ENCODE results near the gene SCAPER. TPM values are rescaled to one million over a fixed set of nuclear protein-coding genes. Genes with fewer than 3 reads are reported as not detected.
A peak's percentile ranks its signal among the peaks of the same experiment; 100 is the strongest.

Gene SCAPER
- polyA plus RNA-seq, 4 donors, result 21.6 to 29.0 (median 26.0) TPM

DNA sequence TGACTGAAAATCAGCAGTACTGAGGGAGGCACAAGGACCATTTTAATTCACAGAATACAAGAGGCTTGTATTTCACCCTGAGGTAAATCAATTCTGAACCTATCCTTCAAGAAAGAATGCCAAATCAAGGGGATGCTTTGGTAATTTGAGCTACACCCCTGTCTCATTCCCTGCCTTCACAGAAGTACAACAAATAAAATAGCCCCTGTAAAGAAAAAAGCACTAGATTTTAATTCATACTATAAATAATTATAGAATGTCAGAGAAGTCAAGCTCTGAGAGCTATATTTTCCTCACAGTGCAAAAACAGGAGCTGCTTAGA, 319.6 kb downstream of the SCAPER start:
- peak in 1 of 4 donors; percentile 19 for DNase-seq (ENCODE audit: low read depth in 4 of 4, low spot score in 3 of 4)

- no peak for DNase-seq (ENCODE audit: low read depth in 4 of 4, low spot score in 3 of 4)
Measured at GRCh38 chr15:76584868-76585575, 320.1 kb downstream of the SCAPER start.

GRCh38 chr15:76582550-76582949, 322.6 kb downstream of the SCAPER start:
- DNase-seq (ENCODE audit: low read depth in 4 of 4, low spot score in 3 of 4), result no peak

DNA sequence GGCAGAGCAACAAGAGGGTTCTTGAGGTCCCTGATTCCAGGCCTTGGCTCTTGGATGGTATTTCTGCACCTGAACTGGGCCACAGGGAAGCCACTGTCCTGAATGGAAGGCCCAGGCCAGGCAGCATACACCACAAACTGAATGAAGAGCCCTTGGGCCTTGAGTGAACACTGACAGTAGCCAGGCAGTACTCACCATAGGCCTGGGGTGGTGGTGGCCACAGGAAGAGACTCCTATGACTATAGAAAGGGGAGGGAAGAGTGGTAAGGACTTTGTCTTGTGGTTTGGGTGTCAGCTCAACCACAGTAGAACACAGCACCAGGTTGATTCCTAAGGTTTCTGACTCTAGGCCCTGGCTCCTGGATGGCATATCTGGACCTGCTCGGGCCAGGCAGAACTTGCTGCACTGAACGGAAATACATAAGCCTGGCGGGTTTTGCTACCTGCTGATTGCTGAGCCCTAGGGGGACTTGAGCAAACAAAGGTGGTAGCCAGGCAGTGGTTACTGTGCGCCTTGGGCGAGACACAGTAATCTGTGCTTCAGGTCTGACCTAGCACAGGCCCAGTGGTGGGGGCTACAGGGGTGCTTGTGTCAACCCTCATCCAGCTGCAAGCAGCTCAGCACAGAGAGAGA, 327.1 kb downstream of the SCAPER start:
- no peak for DNase-seq (ENCODE audit: low read depth in 4 of 4, low spot score in 3 of 4)

GRCh38 chr15:76576523-76577279, 328.4 kb downstream of the SCAPER start:
- DNase-seq (ENCODE audit: low read depth in 4 of 4, low spot score in 3 of 4), result peak in 3 of 4 donors; percentile 9 to 31 (median 18)

GRCh38 chr15:76575679-76576078, 329.5 kb downstream of the SCAPER start:
- no peak for DNase-seq (ENCODE audit: low read depth in 4 of 4, low spot score in 3 of 4)

DNA sequence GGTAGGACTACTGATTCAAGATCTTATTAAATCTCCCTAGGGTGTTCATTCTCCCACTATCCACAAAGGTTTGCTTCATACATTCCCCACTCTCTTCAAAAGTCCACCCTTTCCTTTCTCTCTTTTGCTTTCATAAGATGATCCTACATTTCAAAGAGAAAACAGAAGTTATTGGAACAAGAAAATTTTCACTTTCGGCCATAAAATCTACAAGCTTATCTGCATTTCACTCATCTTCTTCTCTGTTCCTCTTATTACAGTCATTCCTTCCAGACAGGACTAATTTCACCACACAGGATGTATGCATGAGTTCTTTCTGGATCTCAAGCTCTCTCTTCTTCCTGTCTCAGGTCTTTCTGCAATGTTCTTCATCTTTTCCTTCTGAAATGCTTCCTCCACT, 329.9 kb downstream of the SCAPER start:
- DNase-seq (ENCODE audit: low read depth in 4 of 4, low spot score in 3 of 4), result no peak

GRCh38 chr15:76572983-76573314, 332.2 kb downstream of the SCAPER start:
- no peak for DNase-seq (ENCODE audit: low read depth in 4 of 4, low spot score in 3 of 4)

DNA sequence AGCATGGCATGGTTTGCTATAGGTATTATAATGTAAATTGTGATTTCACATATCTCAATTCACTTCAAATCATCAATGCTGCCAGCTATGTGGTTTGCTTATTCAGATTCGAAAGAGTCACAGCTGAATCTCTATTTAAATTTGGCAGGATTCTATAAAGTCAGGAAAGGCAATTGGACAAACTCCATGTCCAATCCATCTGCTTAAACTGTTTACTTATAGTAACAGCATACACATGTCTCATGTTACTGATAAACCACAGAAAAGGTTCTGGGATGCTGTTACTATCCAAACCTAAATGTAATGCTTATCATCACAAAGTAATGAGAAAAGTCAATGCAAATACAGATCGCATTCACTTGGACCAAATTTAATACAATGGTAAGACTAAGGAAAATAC, 338.9 kb downstream of the SCAPER start:
- no peak for DNase-seq (ENCODE audit: low read depth in 4 of 4, low spot score in 3 of 4)

GRCh38 chr15:76565366-76565765, 339.8 kb downstream of the SCAPER start:
- DNase-seq (ENCODE audit: low read depth in 4 of 4, low spot score in 3 of 4), result no peak

DNA sequence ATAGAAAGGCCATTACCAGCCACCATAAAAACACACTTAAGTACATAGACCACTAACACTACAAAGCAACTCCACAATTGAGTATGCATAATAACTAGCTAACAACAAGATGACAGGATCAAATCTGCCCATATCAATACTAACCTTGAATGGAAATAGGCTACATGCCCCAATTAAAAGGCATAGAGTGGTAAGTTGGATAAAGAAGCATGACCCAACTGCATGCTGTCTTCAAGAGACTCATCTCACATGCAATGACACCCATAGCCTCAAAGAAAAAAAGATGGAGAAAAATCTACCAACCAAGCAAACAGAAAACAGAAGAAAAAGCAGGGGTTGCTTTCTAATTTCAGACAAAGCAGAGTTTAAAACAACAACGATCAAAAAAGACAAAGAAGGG, 349.9 kb downstream of the SCAPER start:
- no peak for DNase-seq (ENCODE audit: low read depth in 4 of 4, low spot score in 3 of 4)

GRCh38 chr15:76553564-76553963, 351.6 kb downstream of the SCAPER start:
- DNase-seq (ENCODE audit: low read depth in 4 of 4, low spot score in 3 of 4), result no peak

GRCh38 chr15:76553102-76553501, 352.0 kb downstream of the SCAPER start:
- no peak for DNase-seq (ENCODE audit: low read depth in 4 of 4, low spot score in 3 of 4)

- no peak for DNase-seq (ENCODE audit: low read depth in 4 of 4, low spot score in 3 of 4)
Measured at GRCh38 chr15:76546805-76547204, 358.3 kb downstream of the SCAPER start.

- no peak for DNase-seq (ENCODE audit: low read depth in 4 of 4, low spot score in 3 of 4)
Measured at GRCh38 chr15:76533995-76534394, 371.1 kb downstream of the SCAPER start.

DNA sequence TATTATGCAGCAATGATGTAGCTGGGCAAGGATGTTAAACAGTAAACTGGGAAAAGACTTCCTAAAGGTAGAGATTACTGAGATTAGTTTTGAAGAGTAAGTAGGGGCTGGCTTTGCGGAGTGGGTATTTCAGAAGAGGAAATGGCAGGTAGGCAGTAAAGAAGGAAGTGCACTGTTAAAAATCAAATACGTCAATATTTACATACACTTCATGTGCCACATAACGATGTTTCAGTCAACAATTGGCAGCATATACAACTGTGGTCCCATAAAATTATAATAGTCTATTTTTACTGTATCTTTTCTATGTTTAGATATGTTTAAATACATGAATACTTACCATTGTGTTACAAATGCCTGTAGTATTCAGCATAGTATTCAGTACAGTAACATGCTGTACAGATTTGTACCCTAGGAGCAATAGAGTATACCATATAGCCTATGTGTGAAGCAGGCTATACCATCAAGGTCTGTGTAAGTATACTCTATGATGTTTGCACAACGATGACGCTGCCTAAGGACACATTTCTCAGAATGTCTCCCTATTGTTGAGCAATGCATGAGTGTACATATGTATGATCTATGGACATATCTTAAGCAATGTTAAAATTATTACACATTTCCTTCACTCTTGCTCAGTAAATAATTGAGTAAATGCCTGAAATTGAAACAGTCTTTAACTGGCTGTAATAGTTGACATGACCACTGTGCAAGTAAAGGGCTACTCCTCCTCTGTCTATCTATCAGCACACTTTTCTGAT, 371.9 kb downstream of the SCAPER start:
- DNase-seq (ENCODE audit: low read depth in 4 of 4, low spot score in 3 of 4), result no peak

- no peak for DNase-seq (ENCODE audit: low read depth in 4 of 4, low spot score in 3 of 4)
Measured at GRCh38 chr15:76529911-76530310, 375.2 kb downstream of the SCAPER start.

DNA sequence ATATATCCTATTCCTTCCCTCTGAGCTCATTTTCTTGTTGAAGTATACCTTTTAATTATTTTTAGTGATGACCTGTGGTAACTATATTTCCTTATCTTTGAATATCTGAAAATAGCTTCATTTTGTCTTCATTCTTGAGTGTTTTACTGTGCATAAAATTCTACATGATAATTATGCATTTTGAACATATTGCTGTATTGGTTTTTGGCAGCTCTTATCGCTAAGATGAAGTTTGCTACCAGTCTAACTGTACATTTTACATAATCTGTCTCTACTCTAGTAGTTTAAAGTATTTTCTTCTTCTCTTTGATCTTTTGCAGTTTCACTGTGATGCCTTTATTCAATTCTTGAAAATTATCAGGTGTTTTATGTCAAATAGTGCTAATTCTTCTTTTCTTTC, 379.0 kb downstream of the SCAPER start:
- no peak for DNase-seq (ENCODE audit: low read depth in 4 of 4, low spot score in 3 of 4)

DNA sequence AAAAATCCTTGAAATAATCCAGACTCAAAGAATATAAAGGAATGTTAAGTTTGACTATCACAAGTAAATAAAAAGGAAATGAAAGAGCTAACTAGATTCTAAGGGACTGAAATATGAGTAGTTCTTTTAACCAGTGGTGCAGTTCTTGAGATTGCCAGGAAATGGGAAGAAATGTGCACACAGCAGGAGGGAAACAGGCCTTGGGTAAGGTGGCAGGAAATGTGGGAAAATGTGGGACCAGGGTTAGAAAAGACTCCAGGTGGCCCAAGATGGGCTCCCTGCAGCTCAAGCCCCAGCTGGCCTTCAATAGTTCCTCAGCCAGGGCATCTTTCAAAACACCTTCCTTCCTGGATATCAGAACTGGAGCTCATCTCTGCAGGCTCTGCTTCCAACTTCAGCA, 387.2 kb downstream of the SCAPER start:
- no peak for DNase-seq (ENCODE audit: low read depth in 4 of 4, low spot score in 3 of 4)

DNA sequence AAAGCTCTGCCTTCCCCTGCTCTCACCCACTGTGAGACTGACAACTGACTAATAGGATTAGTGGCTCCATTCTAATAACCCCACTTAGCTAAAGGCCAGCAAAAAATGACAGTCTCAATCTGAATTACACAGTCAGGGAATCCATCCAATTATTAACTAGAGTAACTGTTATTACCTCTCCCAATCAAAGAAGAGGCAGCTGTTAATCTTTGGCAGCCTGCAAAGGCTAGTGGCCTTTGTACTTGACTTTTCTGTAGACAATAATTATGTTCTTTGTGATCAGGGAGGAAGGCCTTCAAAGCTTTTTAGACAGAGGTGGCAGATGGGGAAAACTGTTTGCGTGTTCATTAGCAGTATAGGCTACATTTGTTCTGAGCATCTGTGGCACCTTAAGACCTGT, 390.9 kb downstream of the SCAPER start:
- DNase-seq (ENCODE audit: low read depth in 4 of 4, low spot score in 3 of 4), result no peak

- DNase-seq (ENCODE audit: low read depth in 4 of 4, low spot score in 3 of 4), result no peak
Measured at GRCh38 chr15:76512971-76513370, 392.2 kb downstream of the SCAPER start.

Data from left renal pelvis (tissue), 4 donors.